ENCODE results near the gene PLA2G5.

Gene PLA2G5

GRCh38 chr1:20115479-20115878 is 45.5 kb downstream of the PLA2G5 start:
- TF ChIP-seq, protein P1, sequence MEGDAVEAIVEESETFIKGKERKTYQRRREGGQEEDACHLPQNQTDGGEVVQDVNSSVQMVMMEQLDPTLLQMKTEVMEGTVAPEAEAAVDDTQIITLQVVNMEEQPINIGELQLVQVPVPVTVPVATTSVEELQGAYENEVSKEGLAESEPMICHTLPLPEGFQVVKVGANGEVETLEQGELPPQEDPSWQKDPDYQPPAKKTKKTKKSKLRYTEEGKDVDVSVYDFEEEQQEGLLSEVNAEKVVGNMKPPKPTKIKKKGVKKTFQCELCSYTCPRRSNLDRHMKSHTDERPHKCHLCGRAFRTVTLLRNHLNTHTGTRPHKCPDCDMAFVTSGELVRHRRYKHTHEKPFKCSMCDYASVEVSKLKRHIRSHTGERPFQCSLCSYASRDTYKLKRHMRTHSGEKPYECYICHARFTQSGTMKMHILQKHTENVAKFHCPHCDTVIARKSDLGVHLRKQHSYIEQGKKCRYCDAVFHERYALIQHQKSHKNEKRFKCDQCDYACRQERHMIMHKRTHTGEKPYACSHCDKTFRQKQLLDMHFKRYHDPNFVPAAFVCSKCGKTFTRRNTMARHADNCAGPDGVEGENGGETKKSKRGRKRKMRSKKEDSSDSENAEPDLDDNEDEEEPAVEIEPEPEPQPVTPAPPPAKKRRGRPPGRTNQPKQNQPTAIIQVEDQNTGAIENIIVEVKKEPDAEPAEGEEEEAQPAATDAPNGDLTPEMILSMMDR (IDR thresholded peaks at IDR 0.05; ENCODE audit: low read depth, low read length): no peak
- no peak overlapping the region for H3K4me3 ChIP-seq (ENCODE audit: low read depth, low read length)

DNA sequence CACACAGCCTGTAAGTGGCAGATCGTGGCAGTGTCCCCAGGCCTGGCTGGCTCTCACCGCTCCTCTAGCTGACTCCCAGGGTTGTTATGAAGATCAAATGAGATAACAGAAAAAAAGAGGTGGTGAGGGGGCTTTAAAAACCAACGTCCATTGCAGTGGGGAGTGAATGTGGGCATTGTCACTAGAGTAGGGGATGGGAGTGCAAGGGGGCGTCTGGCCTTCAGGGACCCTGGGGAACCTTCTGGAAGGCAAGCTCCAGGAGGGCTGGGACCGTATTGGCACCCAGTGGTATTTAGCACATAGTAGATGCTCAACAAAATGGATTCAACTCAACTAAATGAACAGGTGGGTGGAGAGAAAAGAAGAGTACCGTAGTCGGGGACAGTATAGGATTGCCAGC is 45.9 kb downstream of the PLA2G5 start:
- TF ChIP-seq, protein P1 (IDR thresholded peaks at IDR 0.05; ENCODE audit: low read depth, low read length): no peak
- H3K4me3 ChIP-seq (ENCODE audit: low read depth, low read length): no peak overlapping the region

DNA sequence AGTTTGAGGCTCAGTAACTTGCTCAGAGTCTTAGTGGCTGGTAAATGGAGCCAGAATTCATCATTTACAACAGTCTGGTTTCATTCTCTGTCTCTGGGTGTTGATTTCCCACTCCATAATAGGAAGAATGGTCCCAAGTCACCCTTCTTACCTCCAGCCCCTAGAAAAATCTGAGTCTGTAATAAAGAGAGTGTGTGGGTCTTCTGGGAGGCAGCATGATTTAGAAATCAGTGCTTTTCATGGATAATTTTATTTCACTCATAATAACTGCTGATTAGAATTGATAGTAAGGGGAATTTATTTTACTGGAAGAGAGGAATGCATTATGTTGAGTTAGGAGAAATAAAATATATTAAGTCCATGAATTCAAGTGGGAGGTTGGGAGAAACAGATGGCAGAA is 47.2 kb downstream of the PLA2G5 start:
- TF ChIP-seq, protein P1 (IDR thresholded peaks at IDR 0.05; ENCODE audit: low read depth, low read length): no peak
- no peak overlapping the region for H3K4me3 ChIP-seq (ENCODE audit: low read depth, low read length)

- H3K4me3 ChIP-seq (ENCODE audit: low read depth, low read length): no peak within 1 kb of the TSS
- TF ChIP-seq, protein P1 (IDR thresholded peaks at IDR 0.05; ENCODE audit: low read depth, low read length): no peak
Observed at GRCh38 chr1:20119347-20119746, 49.4 kb downstream of the PLA2G5 start, which contains the start of gene PLA2G2D. TSS of gene PLA2G2D (minus strand) at chr1:20119536. CDS start at chr1:20119498, 38 bp downstream.

DNA sequence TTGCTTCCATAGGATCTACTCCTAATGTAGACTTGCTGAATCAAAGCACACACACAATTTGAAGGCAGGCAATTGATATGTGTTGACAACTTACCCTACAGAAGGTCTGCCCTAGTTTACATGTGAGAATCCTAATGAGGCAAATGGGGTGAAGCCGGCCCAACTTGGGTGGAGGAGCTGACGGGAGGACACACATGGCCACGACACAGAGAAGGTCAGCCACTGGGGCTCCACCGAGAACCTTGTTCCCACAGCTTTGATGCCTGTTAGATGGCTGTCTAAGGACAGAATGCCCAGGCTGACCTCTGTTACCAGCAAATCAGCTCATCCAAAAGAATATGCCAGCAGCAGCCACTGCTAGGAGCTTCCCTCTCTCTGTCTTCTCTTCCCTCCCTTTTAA is 50.8 kb downstream of the PLA2G5 start:
- H3K4me3 ChIP-seq (ENCODE audit: low read depth, low read length): no peak overlapping the region
- TF ChIP-seq, protein P1 (IDR thresholded peaks at IDR 0.05; ENCODE audit: low read depth, low read length): no peak

- H3K4me3 ChIP-seq (ENCODE audit: low read depth, low read length): no peak overlapping the region
- TF ChIP-seq, protein P1 (IDR thresholded peaks at IDR 0.05; ENCODE audit: low read depth, low read length): no peak
Observed at GRCh38 chr1:20123722-20124455, 53.9 kb downstream of the PLA2G5 start.

DNA sequence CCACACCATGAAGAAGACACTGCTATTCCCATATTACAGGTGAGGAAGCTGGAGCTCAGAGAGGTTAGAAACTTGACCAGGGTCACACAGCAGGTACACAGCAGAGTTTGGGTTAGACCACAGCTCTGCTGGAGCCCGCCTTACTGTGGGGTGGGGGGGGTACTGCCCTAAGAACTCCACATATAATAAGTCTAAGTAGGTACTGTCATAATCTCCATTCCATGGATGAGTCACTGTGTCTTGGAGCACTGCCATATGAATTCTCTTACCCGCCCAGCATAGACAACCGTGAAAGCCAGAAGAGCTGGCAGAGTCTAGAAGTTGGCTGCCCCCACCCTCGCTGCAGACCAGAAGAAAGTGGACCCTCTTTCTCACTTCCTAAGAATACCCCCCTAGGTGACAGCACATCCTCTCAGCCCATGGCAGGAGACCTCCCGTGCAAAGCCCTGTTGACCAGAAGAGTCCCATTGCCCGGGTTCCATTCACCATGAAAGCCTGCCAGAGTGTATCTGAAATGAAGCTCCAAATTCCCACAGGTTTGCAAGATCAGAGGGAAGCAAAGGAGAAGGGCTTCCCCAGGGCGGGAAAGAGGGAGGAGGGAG is 54.6 kb downstream of the PLA2G5 start:
- TF ChIP-seq, protein P1 (IDR thresholded peaks at IDR 0.05; ENCODE audit: low read depth, low read length): no peak
- H3K4me3 ChIP-seq (ENCODE audit: low read depth, low read length): no peak overlapping the region
